Retinal pigment epithelial cell (primary cell): ENCODE data around the gene SULT2B1.

Experiments used
- DNase-seq: peaks from one replicate; pipeline ENCODE4 v3.0.0-alpha.2; 2010; ENCODE audit warnings: low read depth
- H3K4me3 ChIP-seq: 2 replicates; pipeline ENCODE4 v1.5.1; 2011; ENCODE audit warnings: mild to moderate bottlenecking, low read length, control low read depth, moderate library complexity
- CTCF ChIP-seq: conservative IDR thresholded peaks from 2 replicates; pipeline ENCODE4 v1.5.1; 2011; ENCODE audit warnings: low read depth, low read length, control low read depth, inconsistent platforms

Gene SULT2B1

GRCh38 chr19:48560095-48560530, 8.1 kb downstream of the SULT2B1 start:
- no peak overlapping the region for H3K4me3 ChIP-seq
- TF ChIP-seq CTCF, result no peak
- no peak for DNase-seq

- H3K4me3 ChIP-seq, result no peak overlapping the region
- no peak for TF ChIP-seq CTCF
- no peak for DNase-seq
Measured at GRCh38 chr19:48561412-48561811, 9.4 kb downstream of the SULT2B1 start.

GRCh38 chr19:48565090-48565489, 13.1 kb downstream of the SULT2B1 start:
- DNase-seq, result peak; percentile 88
- no peak overlapping the region for H3K4me3 ChIP-seq
- no peak for TF ChIP-seq CTCF

- peak; percentile 86 for DNase-seq
- peak overlapping the region; percentile 10 for H3K4me3 ChIP-seq
- no peak for TF ChIP-seq CTCF
Measured at GRCh38 chr19:48568345-48568886, 16.4 kb downstream of the SULT2B1 start.

GRCh38 chr19:48569814-48570213, 17.8 kb downstream of the SULT2B1 start:
- H3K4me3 ChIP-seq, result no peak overlapping the region
- TF ChIP-seq CTCF, result no peak
- DNase-seq, result peak; percentile 84

- H3K4me3 ChIP-seq, result no peak overlapping the region
- TF ChIP-seq CTCF, result no peak
Measured at GRCh38 chr19:48571378-48572162, 19.6 kb downstream of the SULT2B1 start.

GRCh38 chr19:48573163-48573505, 21.2 kb downstream of the SULT2B1 start:
- H3K4me3 ChIP-seq, result no peak overlapping the region
- no peak for TF ChIP-seq CTCF
- no peak for DNase-seq

More at GRCh38 chr19:48571378-48572162, 19.6 kb downstream of the SULT2B1 start:
- no peak for DNase-seq
